GM12874 (cell line): ENCODE data around the gene DHX15.

ENCODE experiments used
- CTCF ChIP-seq: IDR thresholded peaks from 2 replicates; pipeline ENCODE4 v1.5.1; 2011; ENCODE audit warnings: low read depth, mild to moderate bottlenecking, control low read depth, low read length, moderate library complexity; ENCODE audit not compliant: insufficient read depth

DHX15 gene

GRCh38 chr4:24584211-24584850, at the start of gene DHX15:
Gene DHX15, minus strand, starts transcription at chr4:24584554. Its CDS starts 161 bp downstream, at chr4:24584393.
- no peak for TF ChIP-seq CTCF

GRCh38 chr4:24632011-24632410, 47.7 kb upstream of the DHX15 start:
- no peak for TF ChIP-seq CTCF

GRCh38 chr4:24630937-24631336, 46.6 kb upstream of the DHX15 start:
- TF ChIP-seq CTCF = no peak

DNA sequence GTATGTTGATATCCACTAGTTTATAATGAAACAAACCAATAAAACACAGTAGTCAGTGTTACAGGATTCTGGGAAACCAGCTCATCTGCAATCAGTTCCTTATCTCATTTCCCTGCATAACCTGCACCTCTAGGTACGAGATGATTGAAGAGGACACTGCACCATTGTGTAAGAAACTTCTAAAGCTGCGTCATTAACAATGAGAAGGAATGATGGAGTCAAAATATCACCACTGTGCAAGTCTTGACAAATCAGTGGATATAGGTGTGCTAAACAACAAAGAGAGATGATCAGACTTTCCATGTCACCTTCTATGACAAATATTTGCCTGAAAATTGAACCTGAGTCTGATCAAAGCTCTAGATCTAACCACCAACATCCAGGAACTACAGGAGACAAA, 40.7 kb upstream of the DHX15 start:
- TF ChIP-seq CTCF = no peak

GRCh38 chr4:24624381-24624780, 40.0 kb upstream of the DHX15 start:
- TF ChIP-seq CTCF = no peak

DNA sequence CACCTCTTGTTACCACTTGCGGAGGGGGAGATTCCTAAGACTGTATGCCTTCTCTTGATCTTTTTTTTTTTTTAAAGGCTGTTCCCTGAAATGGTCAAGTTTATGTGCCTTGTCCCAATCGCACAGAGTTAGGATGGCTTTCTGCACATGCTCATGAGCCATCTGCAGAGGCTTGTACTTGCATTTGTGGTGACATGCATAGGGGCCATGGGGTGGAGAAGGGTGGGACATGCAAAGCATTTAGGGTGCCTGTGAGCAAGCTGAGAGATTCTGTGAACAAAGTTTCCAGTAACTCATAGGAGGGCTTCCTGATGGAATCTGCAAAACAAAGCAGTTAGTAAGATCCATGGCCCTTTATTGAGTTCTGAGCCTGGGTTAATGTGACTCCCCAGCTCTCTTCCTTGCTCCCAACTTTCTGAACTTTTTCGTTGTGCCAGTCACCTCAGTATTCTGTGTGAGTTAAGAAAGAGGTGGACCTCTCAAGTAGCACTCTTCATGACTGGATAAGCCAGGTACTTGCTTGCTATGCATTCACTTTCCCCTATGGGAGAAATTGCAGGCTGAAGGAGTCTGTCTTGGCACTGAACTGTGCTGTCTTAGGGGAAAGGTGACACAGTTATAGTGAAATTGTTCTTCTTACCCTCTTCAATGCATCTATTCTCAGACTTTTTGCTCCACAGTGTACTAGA, 37.9 kb upstream of the DHX15 start:
- no peak for TF ChIP-seq CTCF

GRCh38 chr4:24615977-24616376, 31.6 kb upstream of the DHX15 start:
- TF ChIP-seq CTCF = no peak
